IPS-15b (cell line): ENCODE results near the gene MAML2.
A peak's percentile ranks its signal among the peaks of the same experiment; 100 is the strongest.

Source experiments
- H3K27me3 ChIP-seq: one replicate; pipeline ENCODE4 v1.6.1; 2013; ENCODE audit warnings: low read length; ENCODE audit not compliant: control insufficient read depth, insufficient read depth
- H3K36me3 ChIP-seq: one replicate; pipeline ENCODE4 v1.6.1; 2013; ENCODE audit warnings: low read length; ENCODE audit not compliant: control insufficient read depth, insufficient read depth
- H3K4me1 ChIP-seq: one replicate; pipeline ENCODE4 v1.6.1; 2013; ENCODE audit warnings: mild to moderate bottlenecking, low read length; ENCODE audit not compliant: control insufficient read depth, insufficient read depth
- H3K4me3 ChIP-seq: one replicate; pipeline ENCODE4 v1.5.1; 2013; ENCODE audit warnings: low read depth, low read length
- H3K9ac ChIP-seq: one replicate; pipeline ENCODE4 v1.6.1; 2013; ENCODE audit warnings: low read depth, mild to moderate bottlenecking, low read length
- H3K9me3 ChIP-seq: one replicate; pipeline ENCODE4 v1.6.1; 2013; ENCODE audit warnings: mild to moderate bottlenecking, low read length; ENCODE audit not compliant: control insufficient read depth, insufficient read depth

The MAML2 gene

GRCh38 chr11:96113193-96113681, 229.8 kb downstream of the MAML2 start:
- Histone ChIP-seq H3K9me3 (no peaks in the 10 kb centered on the region), H3K4me3 (no peak overlapping the region), H3K4me1 (peaks cover 3% of the 10 kb centered on the region), H3K36me3 (no peaks in the 10 kb centered on the region), H3K27me3 (no peaks in the 10 kb centered on the region), H3K9ac (no peak overlapping the region)

GRCh38 chr11:96112192-96113128, 230.5 kb downstream of the MAML2 start:
- no peaks in the 10 kb centered on the region for H3K36me3 ChIP-seq
- H3K4me1 ChIP-seq: peaks cover 3% of the 10 kb centered on the region
- no peaks in the 10 kb centered on the region for H3K9me3 ChIP-seq
- no peaks in the 10 kb centered on the region for H3K27me3 ChIP-seq
- no peak overlapping the region for H3K4me3 ChIP-seq
- peak overlapping the region; percentile 27 for H3K9ac ChIP-seq

GRCh38 chr11:96111308-96111707, 231.7 kb downstream of the MAML2 start:
- Histone ChIP-seq H3K9me3 (no peaks in the 10 kb centered on the region), H3K9ac (no peak overlapping the region), H3K27me3 (no peaks in the 10 kb centered on the region), H3K4me1 (peaks cover 3% of the 10 kb centered on the region), H3K36me3 (no peaks in the 10 kb centered on the region), H3K4me3 (no peak overlapping the region)

- Histone ChIP-seq H3K4me1 (peaks cover 6% of the 10 kb centered on the region), H3K27me3 (no peaks in the 10 kb centered on the region), H3K9ac (no peak overlapping the region), H3K4me3 (no peak overlapping the region), H3K36me3 (no peaks in the 10 kb centered on the region), H3K9me3 (no peaks in the 10 kb centered on the region)
Observed at GRCh38 chr11:96110302-96110701, 232.7 kb downstream of the MAML2 start.

- Histone ChIP-seq H3K27me3 (no peaks in the 10 kb centered on the region), H3K9ac (no peak overlapping the region), H3K9me3 (no peaks in the 10 kb centered on the region), H3K36me3 (no peaks in the 10 kb centered on the region), H3K4me1 (peaks cover 6% of the 10 kb centered on the region), H3K4me3 (no peak overlapping the region)
Observed at GRCh38 chr11:96109331-96110030, 233.5 kb downstream of the MAML2 start.

GRCh38 chr11:96107143-96107824, 235.7 kb downstream of the MAML2 start:
- Histone ChIP-seq H3K9ac (no peak overlapping the region), H3K36me3 (no peaks in the 10 kb centered on the region), H3K4me3 (no peak overlapping the region), H3K4me1 (peaks cover 6% of the 10 kb centered on the region), H3K9me3 (no peaks in the 10 kb centered on the region), H3K27me3 (no peaks in the 10 kb centered on the region)

GRCh38 chr11:96106645-96107044, 236.3 kb downstream of the MAML2 start:
- Histone ChIP-seq H3K36me3 (no peaks in the 10 kb centered on the region), H3K4me1 (peaks cover 5% of the 10 kb centered on the region), H3K27me3 (no peaks in the 10 kb centered on the region), H3K9me3 (no peaks in the 10 kb centered on the region), H3K4me3 (no peak overlapping the region), H3K9ac (no peak overlapping the region)

GRCh38 chr11:96105944-96106343, 237.1 kb downstream of the MAML2 start:
- Histone ChIP-seq H3K27me3 (no peaks in the 10 kb centered on the region), H3K9me3 (no peaks in the 10 kb centered on the region), H3K4me1 (peaks cover 3% of the 10 kb centered on the region), H3K9ac (no peak overlapping the region), H3K4me3 (no peak overlapping the region), H3K36me3 (no peaks in the 10 kb centered on the region)

- H3K4me1 ChIP-seq: peaks cover 3% of the 10 kb centered on the region
- H3K36me3 ChIP-seq: no peaks in the 10 kb centered on the region
- no peak overlapping the region for H3K9ac ChIP-seq
- H3K9me3 ChIP-seq: no peaks in the 10 kb centered on the region
- H3K27me3 ChIP-seq: no peaks in the 10 kb centered on the region
- H3K4me3 ChIP-seq: no peak overlapping the region
Observed at GRCh38 chr11:96105197-96105895, 237.6 kb downstream of the MAML2 start.

GRCh38 chr11:96104496-96104895, 238.5 kb downstream of the MAML2 start:
- no peaks in the 10 kb centered on the region for H3K9me3 ChIP-seq
- H3K36me3 ChIP-seq: no peaks in the 10 kb centered on the region
- peaks cover 3% of the 10 kb centered on the region for H3K4me1 ChIP-seq
- no peaks in the 10 kb centered on the region for H3K27me3 ChIP-seq
- no peak overlapping the region for H3K9ac ChIP-seq
- H3K4me3 ChIP-seq: no peak overlapping the region

GRCh38 chr11:96103721-96104120, 239.3 kb downstream of the MAML2 start:
- H3K9me3 ChIP-seq: no peaks in the 10 kb centered on the region
- no peak overlapping the region for H3K4me3 ChIP-seq
- H3K9ac ChIP-seq: no peak overlapping the region
- H3K36me3 ChIP-seq: no peaks in the 10 kb centered on the region
- no peaks in the 10 kb centered on the region for H3K27me3 ChIP-seq
- peaks cover 7% of the 10 kb centered on the region for H3K4me1 ChIP-seq
